ENCODE measurements around the gene PFKFB2.

DNA sequence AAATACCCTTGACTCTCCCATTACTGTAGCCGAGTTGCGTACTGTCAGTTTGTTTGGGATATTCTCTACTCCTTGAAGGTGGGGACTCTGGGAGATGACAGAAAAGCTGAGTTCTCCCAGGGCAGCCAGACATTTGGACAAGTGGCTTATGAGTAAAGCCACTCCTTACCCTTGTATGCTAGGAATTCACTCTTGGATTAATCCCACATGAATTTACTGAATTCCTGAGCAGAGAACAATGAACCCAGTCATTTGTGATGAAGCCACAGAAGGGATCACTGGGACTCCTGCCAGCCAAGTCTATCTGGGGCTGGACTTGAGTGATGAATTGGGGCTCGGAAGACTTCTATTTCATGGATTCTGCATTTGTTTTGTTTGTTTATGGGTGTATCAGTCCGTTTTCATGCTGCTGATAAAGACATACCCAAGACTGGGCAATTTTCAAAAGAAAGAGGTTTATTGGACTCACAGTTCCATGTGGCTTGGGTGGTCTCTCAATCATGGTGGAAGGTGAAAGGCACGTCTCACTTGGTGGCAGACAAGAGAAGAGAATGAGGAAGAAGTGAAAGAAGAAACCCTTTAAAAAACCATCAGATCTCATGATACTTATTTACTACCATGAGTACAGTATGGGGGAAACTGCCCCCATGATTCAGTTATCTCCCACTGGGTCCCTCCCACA is 45.6 kb upstream of the PFKFB2 start:
- TF ChIP-seq, protein P1, sequence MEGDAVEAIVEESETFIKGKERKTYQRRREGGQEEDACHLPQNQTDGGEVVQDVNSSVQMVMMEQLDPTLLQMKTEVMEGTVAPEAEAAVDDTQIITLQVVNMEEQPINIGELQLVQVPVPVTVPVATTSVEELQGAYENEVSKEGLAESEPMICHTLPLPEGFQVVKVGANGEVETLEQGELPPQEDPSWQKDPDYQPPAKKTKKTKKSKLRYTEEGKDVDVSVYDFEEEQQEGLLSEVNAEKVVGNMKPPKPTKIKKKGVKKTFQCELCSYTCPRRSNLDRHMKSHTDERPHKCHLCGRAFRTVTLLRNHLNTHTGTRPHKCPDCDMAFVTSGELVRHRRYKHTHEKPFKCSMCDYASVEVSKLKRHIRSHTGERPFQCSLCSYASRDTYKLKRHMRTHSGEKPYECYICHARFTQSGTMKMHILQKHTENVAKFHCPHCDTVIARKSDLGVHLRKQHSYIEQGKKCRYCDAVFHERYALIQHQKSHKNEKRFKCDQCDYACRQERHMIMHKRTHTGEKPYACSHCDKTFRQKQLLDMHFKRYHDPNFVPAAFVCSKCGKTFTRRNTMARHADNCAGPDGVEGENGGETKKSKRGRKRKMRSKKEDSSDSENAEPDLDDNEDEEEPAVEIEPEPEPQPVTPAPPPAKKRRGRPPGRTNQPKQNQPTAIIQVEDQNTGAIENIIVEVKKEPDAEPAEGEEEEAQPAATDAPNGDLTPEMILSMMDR (conservative IDR thresholded peaks at IDR 0.05): no peak
- TF ChIP-seq EZH2 (IDR thresholded peaks at IDR 0.05; ENCODE audit: low read depth): no peak
